HepG2 (cell line): ENCODE data around the gene NOTUM. TPM values are rescaled to one million over a fixed set of nuclear protein-coding genes. Genes with fewer than 3 reads are reported as not detected.

Experiments used
- ATAD3A ChIP-seq: sonication (generic); formaldehyde crosslinking; IDR thresholded peaks from 2 replicates; pipeline ENCODE4 v1.4.0; 2020; ENCODE audit warnings: missing genetic modification reagents
- CSRNP1 ChIP-seq: sonication (generic); formaldehyde crosslinking; IDR thresholded peaks from 2 replicates; pipeline ENCODE4 v1.8.1; 2023; ENCODE audit warnings: mild to moderate bottlenecking, missing genetic modification reagents
- ETV5 ChIP-seq: IDR thresholded peaks from 2 replicates; pipeline ENCODE4 v1.6.1; 2018; ENCODE audit warnings: missing biosample characterization, missing genetic modification reagents, inconsistent platforms, borderline replicate concordance
- HES4 ChIP-seq: sonication (generic); formaldehyde crosslinking; IDR thresholded peaks from 2 replicates; pipeline ENCODE4 v1.9.0; 2021; ENCODE audit warnings: mild to moderate bottlenecking, missing genetic modification reagents, borderline replicate concordance
- HNF1B ChIP-seq: sonication (generic); formaldehyde crosslinking; IDR thresholded peaks from 2 replicates; pipeline ENCODE4 v1.5.1; 2020; ENCODE audit warnings: mild to moderate bottlenecking, moderate library complexity, missing genetic modification reagents
- IRF2 ChIP-seq: IDR thresholded peaks from 2 replicates; pipeline ENCODE4 v1.6.1; 2018; ENCODE audit warnings: missing genetic modification reagents, missing compliant biosample characterization
- KDM1A ChIP-seq: IDR thresholded peaks from 2 replicates; pipeline ENCODE4 v1.6.1; 2016; ENCODE audit warnings: missing compliant biosample characterization
- KMT2B ChIP-seq: IDR thresholded peaks from 2 replicates; pipeline ENCODE4 v1.6.1; 2016; ENCODE audit warnings: missing genetic modification reagents, missing compliant biosample characterization
- MYC ChIP-seq: sonication (generic); formaldehyde crosslinking; IDR thresholded peaks from 2 replicates; pipeline ENCODE4 v1.9.0; 2021; ENCODE audit warnings: missing genetic modification reagents, borderline replicate concordance
- SP4 ChIP-seq: sonication (generic); formaldehyde crosslinking; IDR thresholded peaks from 2 replicates; pipeline ENCODE4 v1.8.1; 2023; ENCODE audit warnings: mild to moderate bottlenecking, missing genetic modification reagents
- SRSF4 ChIP-seq: fragments of 200-400 bp; formaldehyde crosslinking; IDR thresholded peaks from one replicate; pipeline ENCODE4 v1.6.1; 2018; ENCODE audit warnings: mild to moderate bottlenecking, low read depth, low read length, moderate library complexity; ENCODE audit not compliant: poor library complexity, severe bottlenecking
- SSRP1 ChIP-seq: IDR thresholded peaks from 2 replicates; pipeline ENCODE4 v1.6.1; 2016; ENCODE audit warnings: control low read depth
- TAF1 ChIP-seq: sonication (generic); formaldehyde crosslinking; IDR thresholded peaks from 2 replicates; pipeline ENCODE4 v1.4.0; 2020; ENCODE audit warnings: missing genetic modification reagents
- TFDP1 ChIP-seq: IDR thresholded peaks from 2 replicates; pipeline ENCODE4 v1.6.1; 2016; ENCODE audit warnings: missing compliant biosample characterization, missing genetic modification reagents, borderline replicate concordance
- ZNF138 ChIP-seq: sonication (generic); formaldehyde crosslinking; IDR thresholded peaks from 2 replicates; pipeline ENCODE4 v1.5.0; 2020; ENCODE audit warnings: mild to moderate bottlenecking, low read depth, missing genetic modification reagents
- ZNF274 ChIP-seq: sonication (generic); formaldehyde crosslinking; IDR thresholded peaks from 2 replicates; pipeline ENCODE4 v1.5.1; 2020; ENCODE audit warnings: mild to moderate bottlenecking, missing genetic modification reagents
- ZNF468 ChIP-seq: sonication (generic); formaldehyde crosslinking; IDR thresholded peaks from 2 replicates; pipeline ENCODE4 v1.8.0; 2022; ENCODE audit warnings: mild to moderate bottlenecking, moderate library complexity, missing genetic modification reagents
- ZNF564 ChIP-seq: sonication (generic); formaldehyde crosslinking; IDR thresholded peaks from 2 replicates; pipeline ENCODE4 v1.8.1; 2023; ENCODE audit warnings: mild to moderate bottlenecking, missing genetic modification reagents
- ZNF580 ChIP-seq: IDR thresholded peaks from 2 replicates; pipeline ENCODE4 v1.6.1; 2016; ENCODE audit warnings: low read depth, borderline replicate concordance
- ZNF792 ChIP-seq: IDR thresholded peaks from 2 replicates; pipeline ENCODE4 v1.6.1; 2016
- polyA plus RNA-seq, 8 experiments: library from polyadenylated mRNA; depleted of rRNA in 3 of 8; stranded (reverse) in 7 of 8; unstranded in 1 of 8; fragments of >200 nt; fragmentation: Illumina TruSeq in 4 of 8; extraction: Trizol in 4 of 8; gene quantifications; 2 replicates each; pipeline versions ENCODE4 v1.2.1 to v1.2.3, GENCODE V29; 2011 to 2016; ENCODE audit warnings: low read depth in 4 of 8, missing spikeins in 1 of 8, mixed read lengths in 1 of 8; ENCODE audit not compliant: insufficient read depth in 1 of 8
- total RNA-seq, 5 experiments: library from RNA; depleted of rRNA; stranded (reverse); fragments of >200 nt; fragmentation: Illumina TruSeq; extraction: Trizol; gene quantifications; 2 replicates each; pipeline ENCODE4 v1.2.3, GENCODE V29; 2016; ENCODE audit warnings: low read depth in 1 of 5

NOTUM gene
- total and polyA plus RNA-seq, 2 of the 13 experiments (the other 11 are each of a cell fraction or from before 2014, with no cell fraction given) = 150 to 160 TPM

GRCh38 chr17:81928544-81929252 is 32.3 kb downstream of the NOTUM start (continued):
- TF ChIP-seq MYC (CRISPR knock-in tag) = peak; percentile 13
- 0 out of 2 replicates have a peak, but pooled peaks have one; percentile 35 for TF ChIP-seq ZNF580 (CRISPR knock-in tag)
- TF ChIP-seq HES4 (CRISPR knock-in tag) = peak; percentile 33; the same call in 1 of the 2 replicates
- TF ChIP-seq ZNF564 = no peak
- no peak for TF ChIP-seq SRSF4
- TF ChIP-seq SSRP1 (CRISPR knock-in tag) = peak; percentile 12; the same call in 1 of the 2 replicates
- 0 out of 2 replicates have a peak, but pooled peaks have one; percentile 21 for TF ChIP-seq ZNF792 (CRISPR knock-in tag)
- peak; percentile 91; the same call in 1 of the 2 replicates for TF ChIP-seq ZNF274
- TF ChIP-seq SP4 (CRISPR knock-in tag) = 0 out of 2 replicates have a peak, but pooled peaks have one; percentile 17
- TF ChIP-seq CSRNP1 = peak; percentile 59; the same call in 1 of the 2 replicates
- peak; percentile 61; the same call in 1 of the 2 replicates for TF ChIP-seq ZNF468 (CRISPR knock-in tag)
- 0 out of 2 replicates have a peak, but pooled peaks have one; percentile 37 for TF ChIP-seq IRF2
- TF ChIP-seq ATAD3A = 0 out of 2 replicates have a peak, but pooled peaks have one; percentile 14
- peak; percentile 71 for TF ChIP-seq KMT2B (CRISPR knock-in tag)
- 0 out of 2 replicates have a peak, but pooled peaks have one; percentile 20 for TF ChIP-seq KDM1A (CRISPR knock-in tag)
- peak; percentile 42; the same call in 1 of the 2 replicates for TF ChIP-seq ZNF138 (CRISPR knock-in tag)
- TF ChIP-seq ETV5 (CRISPR knock-in tag) = peak; percentile 21; the same call in 1 of the 2 replicates
- peak; percentile 44 for TF ChIP-seq TAF1 (CRISPR knock-in tag)
- 0 out of 2 replicates have a peak, but pooled peaks have one; percentile 5 for TF ChIP-seq TFDP1
- TF ChIP-seq HNF1B (CRISPR knock-in tag) = peak; percentile 85; the same call in 1 of the 2 replicates
